Measurements from ENCODE around the gene YJU2. TPM values are rescaled to one million over a fixed set of nuclear protein-coding genes. Genes with fewer than 3 reads are reported as not detected.

YJU2 gene
- total RNA-seq, 4 donors from 2014 or later: 18.5 to 33.0 (median 23.2) TPM

DNA sequence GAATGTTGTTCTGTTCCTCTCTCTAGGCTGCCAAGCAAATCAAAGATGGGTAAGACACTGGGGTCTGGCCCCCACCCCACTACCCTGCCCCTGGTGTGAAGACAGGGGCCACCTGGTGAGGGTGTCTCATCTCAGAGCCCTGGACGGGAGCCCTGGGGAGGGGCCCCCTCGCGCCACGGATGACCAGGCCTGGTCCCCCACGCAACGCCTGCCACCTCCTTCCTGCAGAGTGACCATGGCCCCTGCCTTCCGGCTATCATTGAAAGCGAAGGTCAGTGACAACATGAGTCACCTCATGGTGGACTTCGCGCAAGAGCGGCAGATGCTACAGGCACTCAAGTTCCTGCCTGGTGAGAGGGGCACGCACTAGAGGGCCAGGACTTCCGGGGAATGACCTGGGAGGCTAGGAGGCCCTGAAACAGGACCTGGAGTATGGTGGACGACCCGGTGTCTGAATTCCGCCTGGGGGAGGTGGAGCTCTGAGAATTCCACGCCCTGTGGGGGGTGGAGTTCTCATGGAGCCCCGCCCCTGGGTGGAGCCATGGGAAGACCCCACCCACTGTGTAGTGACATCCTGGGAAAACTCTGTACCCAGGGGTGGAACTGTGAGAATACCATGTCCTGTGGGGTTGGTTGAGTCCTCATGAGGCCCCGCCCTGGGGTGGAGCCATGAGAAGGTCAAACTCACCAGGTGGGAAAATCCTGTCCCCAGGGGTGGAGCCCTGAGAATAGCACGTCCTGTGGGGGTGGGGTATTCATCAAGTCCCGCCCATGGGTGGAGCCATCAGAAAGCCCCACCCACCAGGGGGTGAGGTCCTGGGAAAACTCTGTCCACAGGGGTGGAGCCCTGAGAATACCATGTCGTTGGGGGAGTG lies 63.6 kb downstream of the YJU2 start:
- H3K9me3 ChIP-seq: no peaks in the 10 kb centered on the region
- H3K36me3 ChIP-seq: no peaks in the 10 kb centered on the region
- DNase-seq: no peak
- peaks cover 0 to 7% (median 0%) of the 10 kb centered on the region in 3 donors for H3K4me1 ChIP-seq
- WGBS, 2 donors: 84 to 88% methylated on average over 6 to 14 of the region's 22 CpGs
- intact Hi-C loops (cut with DNase I): no loop called here
- no peak for TF ChIP-seq POLR2A (IDR thresholded peaks at IDR 0.05)
- TF ChIP-seq, protein P1, sequence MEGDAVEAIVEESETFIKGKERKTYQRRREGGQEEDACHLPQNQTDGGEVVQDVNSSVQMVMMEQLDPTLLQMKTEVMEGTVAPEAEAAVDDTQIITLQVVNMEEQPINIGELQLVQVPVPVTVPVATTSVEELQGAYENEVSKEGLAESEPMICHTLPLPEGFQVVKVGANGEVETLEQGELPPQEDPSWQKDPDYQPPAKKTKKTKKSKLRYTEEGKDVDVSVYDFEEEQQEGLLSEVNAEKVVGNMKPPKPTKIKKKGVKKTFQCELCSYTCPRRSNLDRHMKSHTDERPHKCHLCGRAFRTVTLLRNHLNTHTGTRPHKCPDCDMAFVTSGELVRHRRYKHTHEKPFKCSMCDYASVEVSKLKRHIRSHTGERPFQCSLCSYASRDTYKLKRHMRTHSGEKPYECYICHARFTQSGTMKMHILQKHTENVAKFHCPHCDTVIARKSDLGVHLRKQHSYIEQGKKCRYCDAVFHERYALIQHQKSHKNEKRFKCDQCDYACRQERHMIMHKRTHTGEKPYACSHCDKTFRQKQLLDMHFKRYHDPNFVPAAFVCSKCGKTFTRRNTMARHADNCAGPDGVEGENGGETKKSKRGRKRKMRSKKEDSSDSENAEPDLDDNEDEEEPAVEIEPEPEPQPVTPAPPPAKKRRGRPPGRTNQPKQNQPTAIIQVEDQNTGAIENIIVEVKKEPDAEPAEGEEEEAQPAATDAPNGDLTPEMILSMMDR (IDR thresholded peaks at IDR 0.05): no peak
- no peak overlapping the region for H3K27ac ChIP-seq
- peaks cover 0 to 17% (median 0%) of the 10 kb centered on the region in 4 donors for H3K27me3 ChIP-seq
- no peak overlapping the region for H3K4me3 ChIP-seq

DNA sequence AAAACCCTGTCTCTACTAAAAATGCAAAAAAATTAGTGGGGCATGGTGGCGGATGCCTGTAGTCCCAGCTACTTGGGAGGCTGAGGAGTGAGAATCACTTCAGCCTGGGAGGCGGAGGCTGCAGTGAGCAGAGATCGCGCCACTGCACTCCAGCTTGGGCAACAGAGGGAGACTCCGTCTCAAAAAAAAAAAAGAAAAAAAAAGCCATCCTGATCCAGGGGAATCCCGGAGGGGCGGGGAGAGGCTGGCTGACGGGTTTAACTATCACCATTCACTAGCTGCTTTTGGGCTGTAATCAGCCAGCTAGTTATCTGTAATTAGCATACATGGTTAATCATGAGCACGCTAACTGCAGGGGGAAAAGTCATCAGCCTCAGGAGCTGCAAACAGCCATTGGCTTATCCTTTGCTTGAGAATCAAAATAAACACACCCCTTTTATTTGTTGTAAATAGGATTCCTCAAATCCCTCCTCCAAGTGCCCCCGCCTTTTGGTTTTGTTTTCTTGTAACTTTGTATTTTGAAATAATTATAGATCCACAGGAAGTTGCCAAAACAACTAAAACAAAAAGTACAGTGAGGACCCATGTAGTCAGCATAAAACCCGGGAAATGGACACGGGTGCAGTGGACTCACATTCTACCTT lies 67.1 kb downstream of the YJU2 start:
- TF ChIP-seq, protein P1 (IDR thresholded peaks at IDR 0.05): no peak
- no peak for TF ChIP-seq POLR2A (IDR thresholded peaks at IDR 0.05)
- no peaks in the 10 kb centered on the region for H3K27me3 ChIP-seq
- no peak overlapping the region for H3K4me3 ChIP-seq

DNA sequence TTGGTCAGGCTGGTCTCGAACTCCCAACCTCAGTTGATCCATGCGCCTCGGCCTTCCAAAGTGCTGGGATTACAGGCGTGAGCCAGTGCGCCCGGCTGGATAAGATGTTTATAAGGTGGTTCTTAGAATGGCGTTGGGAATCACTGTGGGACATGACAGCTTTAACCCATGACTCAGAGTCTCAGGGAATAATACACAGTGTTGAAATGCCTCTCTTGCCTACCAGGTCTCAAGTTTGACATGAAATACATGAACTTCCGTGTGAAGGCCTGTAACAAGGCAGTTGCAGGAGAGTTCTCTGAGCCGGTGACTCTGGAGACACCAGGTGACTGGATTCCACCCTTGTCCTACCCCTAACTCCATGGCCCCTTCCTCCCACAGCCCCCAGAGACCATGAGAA lies 70.1 kb downstream of the YJU2 start:
- Histone ChIP-seq H3K4me3 (no peak overlapping the region), H3K9me3 (no peaks in the 10 kb centered on the region), H3K27me3 (no peaks in the 10 kb centered on the region), H3K36me3 (no peaks in the 10 kb centered on the region), H3K27ac (no peak overlapping the region), H3K4me1 (peaks cover 0 to 7% (median 0%) of the 10 kb centered on the region in 3 donors)
- no peak for TF ChIP-seq POLR2A (IDR thresholded peaks at IDR 0.05)
- TF ChIP-seq, protein P1 (IDR thresholded peaks at IDR 0.05): no peak
- WGBS, 2 donors: 85 to 87% methylated on average over 3 to 9 of the region's 9 CpGs
- intact Hi-C loops (cut with DNase I): no loop called here
- DNase-seq: no peak

More for the DNA sequence above, 67.1 kb downstream of the YJU2 start:
- WGBS, 2 donors: 34 to 35% methylated on average over 10 to 11 of the region's 12 CpGs
- no peak overlapping the region for H3K27ac ChIP-seq
- no peaks in the 10 kb centered on the region for H3K36me3 ChIP-seq
- H3K4me1 ChIP-seq: peaks cover 0 to 7% (median 0%) of the 10 kb centered on the region in 3 donors
- no peak for DNase-seq
- intact Hi-C loops (cut with DNase I): no loop called here
- no peaks in the 10 kb centered on the region for H3K9me3 ChIP-seq

DNA sequence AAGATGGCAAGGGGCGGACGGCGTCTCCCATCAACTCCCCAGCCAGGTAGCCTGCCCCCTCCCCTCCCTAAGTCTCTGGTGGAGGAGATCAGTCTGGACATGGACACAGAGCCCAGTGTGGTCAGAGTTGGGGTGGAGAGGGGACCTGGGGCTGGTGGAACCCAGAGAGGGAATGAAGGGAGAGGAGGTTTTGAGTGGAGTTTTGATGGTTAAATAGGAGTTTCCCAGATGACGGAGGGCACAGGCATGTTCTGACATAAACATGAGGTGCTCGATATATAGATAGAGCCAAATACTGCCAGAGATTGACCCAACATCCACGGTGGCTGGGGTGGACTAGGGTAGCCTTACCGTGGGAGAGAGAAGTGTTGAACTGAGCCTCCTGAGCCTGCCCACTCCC lies 71.6 kb downstream of the YJU2 start:
- H3K4me3 ChIP-seq: no peak overlapping the region
- TF ChIP-seq, protein P1 (IDR thresholded peaks at IDR 0.05): no peak
- TF ChIP-seq POLR2A (IDR thresholded peaks at IDR 0.05): no peak
- no peak for DNase-seq
- no peak overlapping the region for H3K27ac ChIP-seq
- H3K4me1 ChIP-seq: peaks cover 0 to 7% (median 0%) of the 10 kb centered on the region in 3 donors
- peaks cover 0 to 3% (median 0%) of the 10 kb centered on the region in 3 donors for H3K9me3 ChIP-seq
- intact Hi-C loops (cut with DNase I): no loop called here
- no peaks in the 10 kb centered on the region for H3K36me3 ChIP-seq
- no peaks in the 10 kb centered on the region for H3K27me3 ChIP-seq
- 92 to 99% methylated on average over 7 of the region's 7 CpGs for WGBS, 2 donors

Other genes with a start within 250 kb of the YJU2 start
- 10 to 100 TPM; 11.4 to 15.1 (median 13.0) TPM for gene PIAS4, start 239.3 kb upstream of the YJU2 start, total RNA-seq
- 100 to 1,000 TPM in 1 of 4 donors, 10 to 100 TPM in 3; 60.5 to 187 (median 81.2) TPM for gene ZBTB7A, start 180.2 kb upstream of the YJU2 start, total RNA-seq
- 100 to 1,000 TPM in 1 of 4 donors, 10 to 100 TPM in 3; 76.9 to 128 (median 93.8) TPM for gene MAP2K2, start 123.0 kb upstream of the YJU2 start, total RNA-seq
- not detected for gene CREB3L3, start 93.4 kb upstream of the YJU2 start, total RNA-seq
- gene SIRT6, start 64.5 kb upstream of the YJU2 start, total RNA-seq: 10 to 100 TPM in 3 of 4 donors, 1 to 10 TPM in 1; 9.0 to 23.3 (median 18.3) TPM
- gene ANKRD24, start 64.4 kb upstream of the YJU2 start, total RNA-seq: 1 to 10 TPM in 1 of 4 donors, under 1 TPM in 3; 0.04 to 2.0 (median 0.44) TPM
- gene EBI3, start 17.6 kb upstream of the YJU2 start, total RNA-seq: 1 to 10 TPM in 1 of 4 donors, under 1 TPM in 3; 0.27 to 5.0 (median 0.44) TPM
- not detected for gene SHD, start 32.2 kb downstream of the YJU2 start, total RNA-seq
- gene TMIGD2, start 55.3 kb downstream of the YJU2 start, total RNA-seq: under 1 TPM in 3 of 4 donors, not detected in 1; 0.22 to 0.76 (median 0.38) TPM
- gene FSD1, start 57.5 kb downstream of the YJU2 start, total RNA-seq: under 1 TPM in 2 of 4 donors, not detected in 2; 0.18 to 0.61 TPM
- 100 to 1,000 TPM in 1 of 4 donors, 10 to 100 TPM in 3; 61.4 to 131 (median 82.5) TPM for gene STAP2, start 91.7 kb downstream of the YJU2 start, total RNA-seq
- 10 to 100 TPM in 1 of 4 donors, 1 to 10 TPM in 3; 2.5 to 11.1 (median 6.5) TPM for gene MPND, start 96.5 kb downstream of the YJU2 start, total RNA-seq
- gene SH3GL1, start 153.5 kb downstream of the YJU2 start, total RNA-seq: 100 to 1,000 TPM in 2 of 4 donors, 10 to 100 TPM in 2; 67.4 to 131 (median 91.2) TPM
- gene CHAF1A, start 155.6 kb downstream of the YJU2 start, total RNA-seq: 10 to 100 TPM in 3 of 4 donors, 1 to 10 TPM in 1; 7.6 to 20.9 (median 11.9) TPM
- gene UBXN6, start 210.7 kb downstream of the YJU2 start, total RNA-seq: 10 to 100 TPM; 40.7 to 72.9 (median 50.8) TPM
- 10 to 100 TPM; 18.4 to 28.8 (median 20.5) TPM for gene HDGFL2, start 225.2 kb downstream of the YJU2 start, total RNA-seq